Skeletal muscle satellite cell (primary cell): Measurements from ENCODE around the gene ADRA2A.

Experiments
- H3K27me3 ChIP-seq: 2 replicates; pipeline ENCODE4 v1.7.0; 2013; ENCODE audit warnings: low read length; ENCODE audit not compliant: control insufficient read depth, insufficient read depth
- H3K36me3 ChIP-seq: 2 replicates; pipeline ENCODE4 v1.7.0; 2013; ENCODE audit warnings: mild to moderate bottlenecking, control low read depth, low read length; ENCODE audit not compliant: insufficient read depth
- H3K4me1 ChIP-seq: 2 replicates; pipeline ENCODE4 v1.7.0; 2013; ENCODE audit warnings: low read length; ENCODE audit not compliant: control insufficient read depth, insufficient read depth
- H3K4me2 ChIP-seq: 2 replicates; pipeline ENCODE4 v1.7.0; 2013; ENCODE audit warnings: mild to moderate bottlenecking, low read length
- H3K4me3 ChIP-seq: 2 replicates; pipeline ENCODE4 v1.7.0; 2013; ENCODE audit warnings: low read length
- H3K9ac ChIP-seq: 2 replicates; pipeline ENCODE4 v1.7.0; 2013; ENCODE audit warnings: mild to moderate bottlenecking, low read depth, low read length, moderate library complexity
- H3K9me3 ChIP-seq: replicated peaks from 2 replicates; pipeline ENCODE4 v1.7.0; 2013; ENCODE audit warnings: mild to moderate bottlenecking, control low read depth, low read length

ADRA2A gene

GRCh38 chr10:111103196-111103840 lies 26.5 kb downstream of the ADRA2A start:
- peaks cover 21% of the 10 kb centered on the region for H3K27me3 ChIP-seq

GRCh38 chr10:111104811-111105210 lies 28.0 kb downstream of the ADRA2A start:
- H3K36me3 ChIP-seq: no peaks in the 10 kb centered on the region
- H3K9me3 ChIP-seq: no peaks in the 10 kb centered on the region
- peaks cover 21% of the 10 kb centered on the region for H3K27me3 ChIP-seq
- no peak overlapping the region for H3K9ac ChIP-seq
- H3K4me3 ChIP-seq: no peak overlapping the region
- H3K4me2 ChIP-seq: no peak overlapping the region
- H3K4me1 ChIP-seq: no peaks in the 10 kb centered on the region

More at GRCh38 chr10:111103196-111103840, 26.5 kb downstream of the ADRA2A start:
- Histone ChIP-seq H3K4me3 (no peak overlapping the region), H3K9ac (no peak overlapping the region), H3K9me3 (no peaks in the 10 kb centered on the region), H3K36me3 (no peaks in the 10 kb centered on the region), H3K4me2 (no peak overlapping the region), H3K4me1 (no peaks in the 10 kb centered on the region)

DNA sequence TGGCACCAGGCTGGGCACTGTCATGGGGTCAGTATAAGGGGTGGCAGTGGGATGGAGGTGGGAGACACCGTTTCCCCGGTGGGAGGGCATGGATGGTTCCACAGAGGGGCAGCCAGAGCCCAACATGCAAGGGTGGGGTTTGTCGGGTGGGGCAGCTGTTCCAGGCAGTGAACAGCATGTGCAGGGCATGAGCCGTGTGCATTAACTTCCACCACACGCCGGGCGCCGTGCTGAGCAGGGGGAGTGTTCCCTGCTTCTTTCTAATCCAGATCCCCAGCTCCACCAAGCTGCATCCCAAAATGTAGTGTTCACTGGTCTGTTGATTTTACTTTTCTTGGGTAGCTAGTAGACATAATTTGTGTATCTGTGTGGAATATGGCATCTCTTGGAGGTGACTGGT lies 29.3 kb downstream of the ADRA2A start:
- no peaks in the 10 kb centered on the region for H3K4me1 ChIP-seq
- H3K9me3 ChIP-seq: no peaks in the 10 kb centered on the region
- no peak overlapping the region for H3K4me3 ChIP-seq
- no peak overlapping the region for H3K4me2 ChIP-seq
- H3K9ac ChIP-seq: no peak overlapping the region
- H3K36me3 ChIP-seq: no peaks in the 10 kb centered on the region
- peaks cover 10% of the 10 kb centered on the region for H3K27me3 ChIP-seq

DNA sequence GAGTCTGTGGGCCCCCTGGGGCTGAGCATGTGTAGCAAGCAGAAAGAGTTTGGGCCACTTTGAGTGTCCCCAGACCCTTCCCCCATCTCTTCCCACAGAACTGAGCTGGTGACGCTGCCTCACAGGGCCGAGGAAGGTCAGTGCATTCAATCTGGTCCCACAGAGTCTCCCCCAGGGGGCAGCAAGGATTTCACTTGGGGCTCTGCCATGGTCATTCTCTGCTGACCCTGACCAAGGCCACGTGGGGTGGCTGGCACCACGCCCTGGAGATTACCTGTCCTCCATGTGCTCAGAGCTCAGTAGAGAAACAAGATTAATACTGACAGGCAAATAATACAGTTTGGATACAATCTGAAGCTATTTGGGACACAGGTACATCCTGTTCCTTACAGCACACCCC lies 30.2 kb downstream of the ADRA2A start:
- no peak overlapping the region for H3K9ac ChIP-seq
- no peak overlapping the region for H3K4me3 ChIP-seq
- peaks cover under 1% of the 10 kb centered on the region for H3K27me3 ChIP-seq
- no peaks in the 10 kb centered on the region for H3K4me1 ChIP-seq
- H3K36me3 ChIP-seq: no peaks in the 10 kb centered on the region
- no peak overlapping the region for H3K4me2 ChIP-seq
- H3K9me3 ChIP-seq: no peaks in the 10 kb centered on the region

- Histone ChIP-seq H3K36me3 (no peaks in the 10 kb centered on the region), H3K27me3 (no peaks in the 10 kb centered on the region), H3K4me3 (no peak overlapping the region), H3K4me2 (no peak overlapping the region), H3K9me3 (no peaks in the 10 kb centered on the region), H3K9ac (no peak overlapping the region), H3K4me1 (no peaks in the 10 kb centered on the region)
Observed at GRCh38 chr10:111107846-111108245, 31.0 kb downstream of the ADRA2A start.

GRCh38 chr10:111108441-111108840 lies 31.6 kb downstream of the ADRA2A start:
- Histone ChIP-seq H3K9me3 (no peaks in the 10 kb centered on the region), H3K9ac (no peak overlapping the region), H3K36me3 (no peaks in the 10 kb centered on the region), H3K4me3 (no peak overlapping the region), H3K4me2 (no peak overlapping the region), H3K27me3 (no peaks in the 10 kb centered on the region), H3K4me1 (no peaks in the 10 kb centered on the region)

DNA sequence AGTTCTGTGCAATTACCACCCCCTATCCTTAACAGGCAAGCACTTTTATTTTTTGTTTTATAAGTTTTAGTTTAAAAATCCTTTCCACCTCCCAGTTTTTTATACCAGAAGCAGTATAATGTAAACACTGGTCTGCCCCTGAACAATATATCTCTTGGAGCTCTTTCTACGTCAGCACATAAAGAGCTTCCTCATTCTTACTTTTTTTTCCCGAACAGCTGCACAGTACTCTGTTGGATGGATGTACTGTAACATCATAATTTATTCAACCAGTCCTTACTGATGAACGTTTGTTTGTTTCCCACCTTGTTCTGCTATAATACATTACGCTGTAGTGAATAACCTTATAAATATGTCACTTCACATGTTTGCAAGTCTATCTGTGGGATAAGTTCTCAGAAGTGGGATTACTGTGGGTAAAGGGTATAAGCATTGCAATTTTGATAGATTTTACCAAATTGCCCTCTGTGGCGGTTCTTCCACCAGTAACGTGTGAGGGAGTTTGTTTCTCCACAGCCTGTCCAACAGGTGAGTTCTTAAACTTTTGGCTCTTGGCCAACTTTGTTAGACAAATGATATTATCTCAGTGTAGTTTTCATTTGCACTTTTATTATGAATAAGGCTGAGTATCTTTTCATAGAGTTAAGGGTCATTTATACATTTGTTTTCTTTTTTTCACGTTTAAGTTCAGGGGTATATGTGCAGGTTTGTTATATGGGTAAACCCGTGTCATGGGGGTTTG lies 32.8 kb downstream of the ADRA2A start:
- no peaks in the 10 kb centered on the region for H3K9me3 ChIP-seq
- no peak overlapping the region for H3K4me3 ChIP-seq
- no peak overlapping the region for H3K9ac ChIP-seq
- no peak overlapping the region for H3K4me2 ChIP-seq
- no peaks in the 10 kb centered on the region for H3K36me3 ChIP-seq
- no peaks in the 10 kb centered on the region for H3K27me3 ChIP-seq
- peaks cover 5% of the 10 kb centered on the region for H3K4me1 ChIP-seq

DNA sequence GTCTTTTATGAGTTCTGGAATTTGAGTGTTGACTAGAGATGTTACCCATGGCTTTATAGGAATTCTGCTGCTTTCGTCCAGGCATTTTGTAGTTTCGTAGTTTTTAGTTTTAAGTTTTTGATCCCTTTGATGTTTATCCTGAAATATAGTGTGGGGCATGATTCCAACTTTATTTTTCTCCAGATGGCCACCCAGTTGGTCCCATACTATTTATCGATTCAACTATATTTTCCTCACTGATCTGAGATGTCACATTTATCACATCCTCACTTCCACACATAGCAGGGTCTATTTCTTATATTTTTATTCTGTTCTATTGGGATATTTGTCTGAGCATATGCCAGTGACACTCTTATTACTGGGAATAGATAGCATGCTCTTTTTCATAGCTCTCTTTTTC lies 33.9 kb downstream of the ADRA2A start:
- H3K9ac ChIP-seq: no peak overlapping the region
- H3K36me3 ChIP-seq: no peaks in the 10 kb centered on the region
- H3K4me3 ChIP-seq: no peak overlapping the region
- no peaks in the 10 kb centered on the region for H3K9me3 ChIP-seq
- no peaks in the 10 kb centered on the region for H3K27me3 ChIP-seq
- peaks cover 5% of the 10 kb centered on the region for H3K4me1 ChIP-seq
- H3K4me2 ChIP-seq: no peak overlapping the region

DNA sequence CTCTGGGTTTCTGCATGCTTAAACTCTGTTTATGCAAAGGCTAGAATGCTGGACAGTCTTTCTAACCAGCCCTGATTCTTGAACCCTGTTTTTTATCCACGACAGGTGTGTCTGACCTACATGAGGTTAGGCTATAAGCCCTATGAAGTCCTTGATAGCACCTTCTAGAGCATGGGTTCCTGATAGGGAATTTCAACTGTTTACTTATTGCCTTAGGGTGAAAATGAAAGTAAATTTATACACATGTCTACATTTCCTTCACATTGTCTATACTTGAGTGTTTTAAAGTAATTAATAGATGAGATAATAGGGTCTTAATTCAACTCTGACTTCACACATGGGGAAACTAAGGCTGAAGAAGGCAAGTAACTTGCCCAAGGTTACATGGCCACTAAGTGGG lies 35.5 kb downstream of the ADRA2A start:
- Histone ChIP-seq H3K9ac (no peak overlapping the region), H3K9me3 (no peaks in the 10 kb centered on the region), H3K4me1 (peaks cover 5% of the 10 kb centered on the region), H3K4me2 (no peak overlapping the region), H3K36me3 (no peaks in the 10 kb centered on the region), H3K27me3 (no peaks in the 10 kb centered on the region), H3K4me3 (no peak overlapping the region)

DNA sequence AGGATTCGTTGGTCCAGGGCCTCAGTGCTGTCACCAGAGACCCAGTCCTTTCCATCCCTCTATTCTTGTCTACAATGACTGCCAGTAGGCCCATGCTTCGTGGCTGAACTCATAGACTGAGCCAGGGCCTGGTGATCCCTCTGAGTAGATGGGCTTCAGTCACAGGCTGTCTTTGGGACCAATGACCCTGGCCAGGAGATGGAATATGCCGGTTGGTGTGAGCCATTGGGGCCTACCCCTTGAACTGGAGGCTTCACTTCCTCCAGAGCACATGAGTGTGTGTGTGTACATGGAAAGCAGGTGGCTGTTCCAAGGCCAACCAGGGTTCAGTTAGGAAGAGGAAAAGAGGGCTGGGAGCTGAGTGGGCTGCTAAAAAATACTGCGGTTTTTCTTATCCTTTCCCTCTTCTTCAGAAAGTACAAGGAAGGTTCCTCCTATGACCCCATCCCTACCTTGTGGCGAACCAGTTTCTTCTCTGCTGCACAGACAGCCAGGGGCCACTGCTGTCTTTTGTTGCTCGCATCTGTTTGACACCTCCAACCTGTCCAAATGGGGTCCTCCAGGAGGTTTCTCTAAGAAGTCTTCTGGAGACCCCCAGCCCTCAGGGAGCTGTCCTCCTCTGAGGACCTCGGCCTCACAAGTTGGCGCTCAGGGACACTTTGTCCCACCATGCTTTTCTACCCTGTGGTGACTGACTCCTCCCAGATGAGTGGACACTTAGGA lies 36.6 kb downstream of the ADRA2A start:
- H3K9me3 ChIP-seq: no peaks in the 10 kb centered on the region
- H3K9ac ChIP-seq: no peak overlapping the region
- no peak overlapping the region for H3K4me2 ChIP-seq
- peaks cover 5% of the 10 kb centered on the region for H3K4me1 ChIP-seq
- no peaks in the 10 kb centered on the region for H3K27me3 ChIP-seq
- H3K36me3 ChIP-seq: no peaks in the 10 kb centered on the region
- H3K4me3 ChIP-seq: no peak overlapping the region

- no peak overlapping the region for H3K4me3 ChIP-seq
- no peak overlapping the region for H3K9ac ChIP-seq
- H3K4me2 ChIP-seq: peak overlapping the region; percentile 43
- H3K36me3 ChIP-seq: no peaks in the 10 kb centered on the region
- peaks cover 5% of the 10 kb centered on the region for H3K4me1 ChIP-seq
- H3K27me3 ChIP-seq: no peaks in the 10 kb centered on the region
- no peaks in the 10 kb centered on the region for H3K9me3 ChIP-seq
Observed at GRCh38 chr10:111113961-111114757, 37.3 kb downstream of the ADRA2A start.
